ENCODE measurements around the gene HMGCL.

Gene HMGCL

GRCh38 chr1:23772854-23773242, 52.4 kb downstream of the HMGCL start:
- no peak for DNase-seq

- DNase-seq, result peak; percentile 69 to 72
Observed at GRCh38 chr1:23772049-23772853, 53.0 kb downstream of the HMGCL start.

GRCh38 chr1:23768733-23769132, 56.5 kb downstream of the HMGCL start:
- no peak for DNase-seq

GRCh38 chr1:23763041-23763577, 62.1 kb downstream of the HMGCL start:
- DNase-seq, result no peak

GRCh38 chr1:23759277-23759676, 66.0 kb downstream of the HMGCL start:
- no peak for DNase-seq

GRCh38 chr1:23757812-23758211, 67.4 kb downstream of the HMGCL start:
- DNase-seq, result no peak

GRCh38 chr1:23756676-23757075, 68.6 kb downstream of the HMGCL start:
- DNase-seq, result no peak

- no peak for DNase-seq
Observed at GRCh38 chr1:23752909-23753308, 72.3 kb downstream of the HMGCL start.

Data from AML-193 (cell line).